ENCODE results near the gene ALPP. TPM values are rescaled to one million over a fixed set of nuclear protein-coding genes. Genes with fewer than 3 reads are reported as not detected.

Gene ALPP
- total and polyA plus RNA-seq, 2 donors (not counting 3 experiments of a cell fraction or from before 2014, with no cell fraction given): not detected

GRCh38 chr2:232341061-232341738, 37.4 kb upstream of the ALPP start:
- CTCF ChIA-PET: interaction anchor here (0.8 to 1.5 kb wide), 5 partner anchors 14 to 440 kb away, joined by 3 to 4 read pairs (median 3); no protein-coding TSS in a partner anchor
- no peaks in the 10 kb centered on the region for H3K9me3 ChIP-seq (replicated peaks; ENCODE audit: control insufficient read depth, insufficient read depth, low read length)
- BruUV-seq (replicated peaks): no TSS peak
- no peaks in the 10 kb centered on the region for H3K36me3 ChIP-seq (ENCODE audit: control insufficient read depth in 2 of 2, extremely low read depth in 1 of 2, insufficient read depth in 2 of 2, low read length in 2 of 2)
- no peak for DNase-seq (ENCODE audit: low read depth, low spot score)
- no peaks in the 10 kb centered on the region for H4K20me1 ChIP-seq (replicated peaks; ENCODE audit: control insufficient read depth, extremely low read depth, insufficient read depth, low read length)
- POLR2A ChIA-PET: no interaction called here
- H3K4me3 ChIP-seq (replicated peaks in 1 of 3; ENCODE audit: insufficient read depth in 1 of 3, low read depth in 1 of 3, low read length in 3 of 3): no peak overlapping the region
- no peaks in the 10 kb centered on the region for H3K79me2 ChIP-seq (ENCODE audit: control insufficient read depth, insufficient read depth, low read length)
- no peak overlapping the region for H3K9ac ChIP-seq (replicated peaks; ENCODE audit: extremely low read depth, insufficient read depth, low read length)
- H3K27me3 ChIP-seq (ENCODE audit: control insufficient read depth in 2 of 2, insufficient read depth in 2 of 2, low read length in 2 of 2): no peaks in the 10 kb centered on the region
- FAIRE-seq: no peak
- no peak overlapping the region for H3K27ac ChIP-seq (ENCODE audit: insufficient read depth, low read depth, low read length)
- no peak overlapping the region for H3K4me2 ChIP-seq (ENCODE audit: insufficient read depth, low read length)
- H3K4me1 ChIP-seq (ENCODE audit: control insufficient read depth, extremely low read depth, insufficient read depth, low read length): no peaks in the 10 kb centered on the region
- TF ChIP-seq CTCF (IDR thresholded peaks at IDR 0.05; ENCODE audit: extremely low read depth in 1 of 2, insufficient read depth in 1 of 2, low read depth in 1 of 2, low read length in 2 of 2) (no peak), MYC (IDR thresholded peaks at IDR 0.05; ENCODE audit: low read depth, low read length) (no peak), POLR2A (IDR thresholded peaks at IDR 0.05; ENCODE audit: low read depth, low read length) (no peak), GATA2 (IDR thresholded peaks at IDR 0.05; ENCODE audit: insufficient read depth, insufficient read length, low read depth, low read length) (no peak), MAX (IDR thresholded peaks at IDR 0.05; ENCODE audit: insufficient read depth, insufficient read length) (no peak)
- dilution Hi-C loops (cut with MboI; ENCODE audit: extremely low pct_ligation_motif_present, low sequenced_read_pairs) (no loop called here), intact Hi-C loops (cut with micrococcal nuclease) (no loop called here)
- H3K9me1 ChIP-seq (replicated peaks; ENCODE audit: control insufficient read depth, extremely low read depth, insufficient read depth, low read length): no peaks in the 10 kb centered on the region
- no peak overlapping the region for H2AFZ ChIP-seq (ENCODE audit: low read depth, low read length)

- ChIA-PET CTCF (interaction anchor here (0.8 to 1.5 kb wide), 3 partner anchors 416 to 441 kb away, joined by 3 to 4 read pairs (median 3); no protein-coding TSS in a partner anchor), POLR2A (no interaction called here)
- Histone ChIP-seq H4K20me1 (replicated peaks; ENCODE audit: control insufficient read depth, extremely low read depth, insufficient read depth, low read length) (no peaks in the 10 kb centered on the region), H3K79me2 (ENCODE audit: control insufficient read depth, insufficient read depth, low read length) (no peaks in the 10 kb centered on the region), H3K9me1 (replicated peaks; ENCODE audit: control insufficient read depth, extremely low read depth, insufficient read depth, low read length) (no peaks in the 10 kb centered on the region), H3K4me1 (ENCODE audit: control insufficient read depth, extremely low read depth, insufficient read depth, low read length) (no peaks in the 10 kb centered on the region), H3K36me3 (ENCODE audit: control insufficient read depth in 2 of 2, extremely low read depth in 1 of 2, insufficient read depth in 2 of 2, low read length in 2 of 2) (no peaks in the 10 kb centered on the region), H3K4me2 (ENCODE audit: insufficient read depth, low read length) (no peak overlapping the region), H3K4me3 (replicated peaks in 1 of 3; ENCODE audit: insufficient read depth in 1 of 3, low read depth in 1 of 3, low read length in 3 of 3) (no peak overlapping the region), H3K9me3 (replicated peaks; ENCODE audit: control insufficient read depth, insufficient read depth, low read length) (no peaks in the 10 kb centered on the region), H3K27ac (ENCODE audit: insufficient read depth, low read depth, low read length) (no peak overlapping the region), H2AFZ (ENCODE audit: low read depth, low read length) (no peak overlapping the region), H3K9ac (replicated peaks; ENCODE audit: extremely low read depth, insufficient read depth, low read length) (no peak overlapping the region), H3K27me3 (ENCODE audit: control insufficient read depth in 2 of 2, insufficient read depth in 2 of 2, low read length in 2 of 2) (no peaks in the 10 kb centered on the region)
- no TSS peak for BruUV-seq (replicated peaks)
- no peak for DNase-seq (ENCODE audit: low read depth, low spot score)
- TF ChIP-seq CTCF (IDR thresholded peaks at IDR 0.05; ENCODE audit: extremely low read depth in 1 of 2, insufficient read depth in 1 of 2, low read depth in 1 of 2, low read length in 2 of 2): no peak
- TF ChIP-seq EZH2 (IDR thresholded peaks at IDR 0.05; ENCODE audit: borderline replicate concordance, low read depth, low read length, severe bottlenecking): no peak
- TF ChIP-seq JUN (IDR thresholded peaks at IDR 0.05; ENCODE audit: borderline replicate concordance, insufficient read depth, insufficient read length, low read depth): no peak
- no peak for TF ChIP-seq POLR2A (IDR thresholded peaks at IDR 0.05; ENCODE audit: low read depth, low read length)
- TF ChIP-seq GATA2 (IDR thresholded peaks at IDR 0.05; ENCODE audit: insufficient read depth, insufficient read length, low read depth, low read length): no peak
- TF ChIP-seq FOS (IDR thresholded peaks at IDR 0.05; ENCODE audit: borderline replicate concordance, insufficient read depth, low read length): no peak
- TF ChIP-seq MAX (IDR thresholded peaks at IDR 0.05; ENCODE audit: insufficient read depth, insufficient read length): no peak
- TF ChIP-seq POLR2AphosphoS5 (IDR thresholded peaks at IDR 0.05; ENCODE audit: insufficient read depth, low read depth, low read length): no peak
- no peak for TF ChIP-seq MYC (IDR thresholded peaks at IDR 0.05; ENCODE audit: low read depth, low read length)
- FAIRE-seq: no peak
- dilution Hi-C loops (cut with MboI; ENCODE audit: extremely low pct_ligation_motif_present, low sequenced_read_pairs) (no loop called here), intact Hi-C loops (cut with micrococcal nuclease) (no loop called here)
Observed at GRCh38 chr2:232341739-232342126, 36.8 kb upstream of the ALPP start.
